Panc1 (cell line): ENCODE data around the gene ZNF469. TPM values are rescaled to one million over a fixed set of nuclear protein-coding genes. Genes with fewer than 3 reads are reported as not detected.
"Not testable (repeated sequence)": the region's sequence is repeated elsewhere in the genome, so short reads cannot be mapped to it uniquely, and the experiment has no call there.

Source experiments
- ATAC-seq: fragments of 200-7000 bp; cut with Tn5 transposase; 2 replicates; pipeline ENCODE4 v1.9.1; 2020; ENCODE audit warnings: mild to moderate bottlenecking, moderate library complexity
- BruUV-seq: library from RNA; stranded (reverse); fragments of 400-500 nt; replicated peaks from 2 replicates; lab custom pipeline; 2021; lab: Mats Ljungman, UMichigan
- CTCF ChIA-PET: fragments of 300-600 bp; sonication (Branson Sonifier 250); formaldehyde crosslinking; loops from one replicate; lab custom pipeline; 2022; ENCODE audit warnings: antibody characterized with exemption; lab: Charles Lee
- POLR2A ChIA-PET: fragments of 300-600 bp; sonication (Branson Sonifier 250); formaldehyde crosslinking; loops from one replicate; lab custom pipeline; 2022; ENCODE audit warnings: antibody characterized with exemption; lab: Charles Lee
- DNase-seq: peaks from one replicate; pipeline ENCODE4 v3.0.0-alpha.2; 2010; ENCODE audit warnings: low read depth, low spot score
- H3K27ac ChIP-seq: 2 replicates; pipeline ENCODE4 v1.5.1; 2011; ENCODE audit warnings: mild to moderate bottlenecking, low read length, inconsistent platforms
- H3K27me3 ChIP-seq: fragments of 200-500 bp; sonication (Bioruptor generic); 2 replicates; pipeline ENCODE4 v1.6.0; 2014; ENCODE audit warnings: low read length, inconsistent platforms; ENCODE audit not compliant: control insufficient read depth, insufficient read depth
- H3K36me3 ChIP-seq: fragments of 200-500 bp; sonication (Bioruptor generic); 2 replicates; pipeline ENCODE4 v1.5.1; 2014; ENCODE audit warnings: inconsistent platforms, mild to moderate bottlenecking, low read length, moderate library complexity; ENCODE audit not compliant: control insufficient read depth, insufficient read depth
- H3K4me1 ChIP-seq: 2 replicates; pipeline ENCODE4 v1.5.1; 2011; ENCODE audit warnings: inconsistent platforms, mild to moderate bottlenecking, low read length, moderate library complexity; ENCODE audit not compliant: control insufficient read depth, insufficient read depth
- H3K4me3 ChIP-seq, 2 experiments: 2 replicates each; pipeline ENCODE4 v1.5.1; 2011 to 2012; ENCODE audit warnings: low read depth in 2 of 2, low read length in 2 of 2, mild to moderate bottlenecking in 2 of 2, inconsistent platforms in 1 of 2, moderate library complexity in 1 of 2
- H3K9me3 ChIP-seq: fragments of 200-500 bp; sonication (Bioruptor generic); 2 replicates; pipeline ENCODE4 v1.5.1; 2014; ENCODE audit warnings: low read depth, mild to moderate bottlenecking, inconsistent platforms, low read length, moderate library complexity; ENCODE audit not compliant: control insufficient read depth, insufficient read depth
- POLR2AphosphoS5 ChIP-seq: IDR thresholded peaks from 2 replicates; pipeline ENCODE4 v1.6.1; 2012; ENCODE audit warnings: mild to moderate bottlenecking, low read depth, low read length, moderate library complexity
- SIN3A ChIP-seq: IDR thresholded peaks from 2 replicates; pipeline ENCODE4 v1.6.1; 2012; ENCODE audit warnings: low read depth, mild to moderate bottlenecking, low read length, moderate library complexity, borderline replicate concordance; ENCODE audit not compliant: insufficient read depth
- TCF7L2 ChIP-seq: IDR thresholded peaks from 2 replicates; pipeline ENCODE4 v1.6.1; 2011; ENCODE audit warnings: mild to moderate bottlenecking, low read depth, low read length, inconsistent platforms
- in situ Hi-C: cut with HindIII; loops from 2 replicates; pipeline ENCODE4 v1.10.0; 2016; ENCODE audit warnings: low sequenced_read_pairs, low pct_unique_long_range_greater_than_20kb
- intact Hi-C: fragments of 100-400 bp; cut with micrococcal nuclease; formaldehyde crosslinking; loops from one replicate; pipeline ENCODE4 v1.10.0; 2022; ENCODE audit not compliant: unreplicated experiment
- total RNA-seq: library from RNA; stranded (reverse); gene quantifications from one replicate; pipeline ENCODE4 v1.2.1, GENCODE V29; 2021; ENCODE audit not compliant: unreplicated experiment
- TF ChIP-seq, protein P1 (sequence below), 2 experiments: IDR thresholded peaks; 2 replicates each; pipeline ENCODE4 v1.6.1; 2011 to 2012; ENCODE audit warnings: low read depth in 2 of 2, control low read depth in 1 of 2, low read length in 1 of 2, mild to moderate bottlenecking in 1 of 2, moderate library complexity in 1 of 2; ENCODE audit not compliant: insufficient read depth in 1 of 2
- TF ChIP-seq, protein P2 (sequence below): fragments of 450-650 bp; IDR thresholded peaks from 2 replicates; pipeline ENCODE4 v1.5.1; 2017; ENCODE audit warnings: mild to moderate bottlenecking

ZNF469 gene
- total RNA-seq, 1 experiment from 2014 or later, result 1.3 TPM

DNA sequence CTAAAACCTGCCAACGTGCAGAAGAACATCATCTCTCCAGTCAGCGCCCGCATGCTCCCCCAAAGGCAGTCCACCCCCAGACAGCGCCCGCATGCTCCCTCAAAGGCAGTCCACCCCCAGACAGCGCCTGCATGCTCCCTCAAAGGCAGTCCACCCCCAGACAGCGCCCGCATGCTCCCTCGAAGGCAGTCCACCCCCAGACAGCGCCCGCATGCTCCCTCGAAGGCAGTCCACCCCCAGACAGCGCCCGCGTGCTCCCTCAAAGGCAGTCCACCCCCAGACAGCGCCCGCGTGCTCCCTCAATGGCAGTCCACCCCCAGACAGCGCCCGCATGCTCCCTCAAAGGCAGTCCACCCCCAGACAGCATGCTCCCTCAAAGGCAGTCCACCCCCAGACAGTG lies 22.4 kb upstream of the ZNF469 start:
- intact Hi-C loops, POLR2A ChIA-PET, H3K9me3 ChIP-seq, H3K4me1 ChIP-seq, ATAC-seq, H3K4me3 ChIP-seq, BruUV-seq, H3K27ac ChIP-seq, in situ Hi-C loops, H3K27me3 ChIP-seq, DNase-seq, CTCF ChIA-PET, H3K36me3 ChIP-seq: not testable (repeated sequence)

DNA sequence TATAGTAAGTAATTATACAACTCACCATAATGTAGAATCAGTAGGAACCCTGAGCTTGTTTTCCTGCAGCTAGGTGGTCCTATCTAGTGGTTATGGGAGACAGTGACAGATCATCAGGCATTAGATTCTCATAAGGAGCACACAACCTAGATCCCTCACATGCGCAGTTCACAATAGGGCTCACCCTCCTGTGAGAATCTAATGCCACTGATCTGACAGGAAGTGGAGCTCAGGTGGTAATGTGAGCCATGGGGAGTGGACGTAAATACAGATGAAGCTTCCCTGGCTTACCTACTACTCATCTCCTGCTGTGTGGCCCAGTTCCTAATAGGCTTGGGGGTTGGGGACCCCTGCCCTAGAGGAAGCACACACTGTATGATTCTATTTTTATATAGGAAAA lies 21.8 kb upstream of the ZNF469 start:
- Histone ChIP-seq H3K4me1 (no peaks in the 10 kb centered on the region), H3K27me3 (no peaks in the 10 kb centered on the region), H3K27ac (no peak overlapping the region), H3K36me3 (no peaks in the 10 kb centered on the region), H3K4me3 (no peak overlapping the region), H3K9me3 (no peaks in the 10 kb centered on the region; the same call in 1 of the 2 replicates)
- in situ Hi-C loops (no loop called here), intact Hi-C loops (no loop called here)
- ATAC-seq, result no peak
- no peak for DNase-seq
- no peak for TF ChIP-seq TCF7L2
- TF ChIP-seq POLR2AphosphoS5, result no peak
- TF ChIP-seq, protein P1, sequence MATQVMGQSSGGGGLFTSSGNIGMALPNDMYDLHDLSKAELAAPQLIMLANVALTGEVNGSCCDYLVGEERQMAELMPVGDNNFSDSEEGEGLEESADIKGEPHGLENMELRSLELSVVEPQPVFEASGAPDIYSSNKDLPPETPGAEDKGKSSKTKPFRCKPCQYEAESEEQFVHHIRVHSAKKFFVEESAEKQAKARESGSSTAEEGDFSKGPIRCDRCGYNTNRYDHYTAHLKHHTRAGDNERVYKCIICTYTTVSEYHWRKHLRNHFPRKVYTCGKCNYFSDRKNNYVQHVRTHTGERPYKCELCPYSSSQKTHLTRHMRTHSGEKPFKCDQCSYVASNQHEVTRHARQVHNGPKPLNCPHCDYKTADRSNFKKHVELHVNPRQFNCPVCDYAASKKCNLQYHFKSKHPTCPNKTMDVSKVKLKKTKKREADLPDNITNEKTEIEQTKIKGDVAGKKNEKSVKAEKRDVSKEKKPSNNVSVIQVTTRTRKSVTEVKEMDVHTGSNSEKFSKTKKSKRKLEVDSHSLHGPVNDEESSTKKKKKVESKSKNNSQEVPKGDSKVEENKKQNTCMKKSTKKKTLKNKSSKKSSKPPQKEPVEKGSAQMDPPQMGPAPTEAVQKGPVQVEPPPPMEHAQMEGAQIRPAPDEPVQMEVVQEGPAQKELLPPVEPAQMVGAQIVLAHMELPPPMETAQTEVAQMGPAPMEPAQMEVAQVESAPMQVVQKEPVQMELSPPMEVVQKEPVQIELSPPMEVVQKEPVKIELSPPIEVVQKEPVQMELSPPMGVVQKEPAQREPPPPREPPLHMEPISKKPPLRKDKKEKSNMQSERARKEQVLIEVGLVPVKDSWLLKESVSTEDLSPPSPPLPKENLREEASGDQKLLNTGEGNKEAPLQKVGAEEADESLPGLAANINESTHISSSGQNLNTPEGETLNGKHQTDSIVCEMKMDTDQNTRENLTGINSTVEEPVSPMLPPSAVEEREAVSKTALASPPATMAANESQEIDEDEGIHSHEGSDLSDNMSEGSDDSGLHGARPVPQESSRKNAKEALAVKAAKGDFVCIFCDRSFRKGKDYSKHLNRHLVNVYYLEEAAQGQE (IDR thresholded peaks at IDR 0.05; ENCODE audit: insufficient read depth in 1 of 2, low read depth in 2 of 2, low read length in 1 of 2), result no peak
- TF ChIP-seq, protein P2, sequence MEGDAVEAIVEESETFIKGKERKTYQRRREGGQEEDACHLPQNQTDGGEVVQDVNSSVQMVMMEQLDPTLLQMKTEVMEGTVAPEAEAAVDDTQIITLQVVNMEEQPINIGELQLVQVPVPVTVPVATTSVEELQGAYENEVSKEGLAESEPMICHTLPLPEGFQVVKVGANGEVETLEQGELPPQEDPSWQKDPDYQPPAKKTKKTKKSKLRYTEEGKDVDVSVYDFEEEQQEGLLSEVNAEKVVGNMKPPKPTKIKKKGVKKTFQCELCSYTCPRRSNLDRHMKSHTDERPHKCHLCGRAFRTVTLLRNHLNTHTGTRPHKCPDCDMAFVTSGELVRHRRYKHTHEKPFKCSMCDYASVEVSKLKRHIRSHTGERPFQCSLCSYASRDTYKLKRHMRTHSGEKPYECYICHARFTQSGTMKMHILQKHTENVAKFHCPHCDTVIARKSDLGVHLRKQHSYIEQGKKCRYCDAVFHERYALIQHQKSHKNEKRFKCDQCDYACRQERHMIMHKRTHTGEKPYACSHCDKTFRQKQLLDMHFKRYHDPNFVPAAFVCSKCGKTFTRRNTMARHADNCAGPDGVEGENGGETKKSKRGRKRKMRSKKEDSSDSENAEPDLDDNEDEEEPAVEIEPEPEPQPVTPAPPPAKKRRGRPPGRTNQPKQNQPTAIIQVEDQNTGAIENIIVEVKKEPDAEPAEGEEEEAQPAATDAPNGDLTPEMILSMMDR, result no peak
- TF ChIP-seq SIN3A, result no peak
- BruUV-seq, result no TSS peak
- ChIA-PET CTCF (no interaction called here), POLR2A (no interaction called here)

DNA sequence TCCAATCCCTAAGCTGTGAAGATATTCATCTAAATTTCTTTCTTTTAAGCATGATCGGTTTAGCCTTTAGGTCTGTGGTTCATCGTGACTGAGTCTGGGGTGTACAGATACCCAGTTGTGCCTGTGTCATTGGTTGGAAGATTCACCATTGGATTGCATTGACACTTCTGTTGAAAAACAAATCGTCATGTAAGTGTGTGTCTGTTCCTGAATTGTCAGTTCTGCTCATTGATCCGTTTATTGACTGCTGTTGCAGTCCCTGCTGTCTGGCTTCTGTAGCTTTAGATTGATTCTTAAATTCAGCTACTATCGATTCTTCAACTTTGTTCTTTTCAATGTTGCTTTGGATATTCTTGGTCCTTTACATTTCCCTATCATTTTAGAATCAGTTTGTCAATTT lies 21.0 kb upstream of the ZNF469 start:
- Histone ChIP-seq H3K4me1 (no peaks in the 10 kb centered on the region), H3K36me3 (no peaks in the 10 kb centered on the region), H3K27me3 (no peaks in the 10 kb centered on the region), H3K9me3 (no peaks in the 10 kb centered on the region; the same call in 1 of the 2 replicates), H3K4me3 (no peak overlapping the region), H3K27ac (no peak overlapping the region)
- ChIA-PET POLR2A (interaction anchor here (0.6 kb wide), 1 partner anchor 69 kb away, joined by 13 read pairs; no protein-coding TSS in a partner anchor), CTCF (no interaction called here)
- no TSS peak for BruUV-seq
- TF ChIP-seq TCF7L2, result no peak
- TF ChIP-seq, protein P1 (IDR thresholded peaks at IDR 0.05; ENCODE audit: insufficient read depth in 1 of 2, low read depth in 2 of 2, low read length in 1 of 2), result no peak
- TF ChIP-seq SIN3A, result no peak
- TF ChIP-seq POLR2AphosphoS5, result no peak
- TF ChIP-seq, protein P2, result no peak
- intact Hi-C loops, result no loop called here
- DNase-seq (no peak), ATAC-seq (no peak)
- in situ Hi-C loops, result no loop called here
